Measurements from ENCODE around the gene NT5DC2.

- TF ChIP-seq POLR2A (IDR thresholded peaks at IDR 0.05; ENCODE audit: extremely low read depth, insufficient read length) (no peak), CTCF (IDR thresholded peaks at IDR 0.05; ENCODE audit: low read depth, low read length) (no peak), MAX (IDR thresholded peaks at IDR 0.05; ENCODE audit: low read depth, low read length) (no peak), MYC (IDR thresholded peaks at IDR 0.05; ENCODE audit: low read depth, low read length) (no peak)
These were observed 7.7 kb downstream of the NT5DC2 start for GRCh38 chr3:52525680-52526561.
